HG03175 (cell line): ENCODE measurements around the gene ACER1.

Source experiments
- ATAC-seq: cut with Tn5 transposase; IDR thresholded peaks from one replicate; pipeline ENCODE4 v1.9.1; 2021; ENCODE audit warnings: mild to moderate bottlenecking, moderate library complexity; ENCODE audit not compliant: unreplicated experiment

Gene ACER1

DNA sequence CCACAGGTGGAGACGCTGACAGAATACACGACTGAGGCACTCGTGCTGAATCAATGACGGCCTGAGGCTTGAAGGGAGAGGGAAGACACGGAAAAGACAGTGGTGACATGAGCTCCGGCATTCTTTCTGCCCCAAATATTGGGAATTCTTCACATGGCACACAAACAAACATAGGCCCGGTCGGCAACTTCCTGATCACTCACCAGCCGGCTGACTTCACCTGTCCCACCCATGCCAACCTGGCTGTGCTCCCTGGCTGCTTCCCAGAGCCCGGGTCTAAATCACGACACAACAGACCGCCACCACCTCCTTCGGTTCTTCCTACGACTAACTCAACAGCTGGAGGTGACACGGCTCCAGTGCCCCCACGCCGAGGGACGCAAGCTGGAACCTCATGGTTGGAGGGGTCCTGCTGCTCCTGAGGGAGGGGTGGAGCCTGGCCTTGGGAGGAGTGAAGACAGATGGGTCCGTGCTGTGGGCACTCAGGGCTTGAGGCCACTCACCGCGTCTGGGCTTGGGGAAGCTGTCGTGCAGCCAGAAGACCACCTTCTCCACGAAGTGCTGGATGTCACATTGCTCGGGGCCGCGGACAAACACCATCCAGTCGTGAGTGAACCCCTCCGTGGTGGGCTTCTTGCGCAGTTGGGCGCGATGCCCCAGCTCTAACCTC is 63.2 kb downstream of the ACER1 start:
- ATAC-seq = no peak

DNA sequence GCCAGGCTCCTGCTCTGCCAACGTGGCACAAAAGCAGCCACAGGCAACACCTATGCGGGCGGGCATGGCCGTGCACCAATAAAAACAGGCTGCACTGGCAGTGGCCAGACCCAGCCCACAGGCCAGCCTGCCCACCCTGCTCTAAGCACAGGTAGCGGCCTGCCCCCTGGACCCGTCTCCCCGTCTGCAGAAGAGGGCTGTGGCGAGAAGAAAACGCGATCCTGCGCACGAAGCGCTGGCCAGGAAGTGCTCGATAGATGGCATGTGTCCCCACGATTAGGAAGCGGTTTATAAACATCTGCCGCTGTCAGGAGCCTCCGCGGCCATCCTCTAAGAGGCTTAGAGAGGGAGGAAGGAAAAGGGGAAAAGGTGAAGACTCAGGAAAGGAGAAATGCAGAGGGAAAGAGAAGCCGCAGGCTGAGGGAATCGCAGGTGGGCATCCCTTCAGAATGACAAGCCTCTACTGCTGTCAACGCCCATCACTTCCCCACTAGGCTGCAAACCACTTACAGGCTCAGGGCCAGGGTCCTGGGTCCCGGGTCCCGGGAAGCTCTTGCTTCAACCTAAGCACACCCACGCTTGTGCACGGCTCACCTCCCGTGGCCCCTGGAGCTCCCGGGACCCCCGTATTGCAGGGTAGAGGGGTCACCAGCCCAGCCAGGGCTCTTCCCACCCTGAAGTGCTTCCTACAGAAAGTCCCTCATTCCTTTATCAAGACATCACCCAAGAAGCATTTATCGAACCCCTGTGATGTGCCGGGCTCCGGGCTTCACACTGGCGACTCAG is 64.1 kb downstream of the ACER1 start:
- ATAC-seq = no peak

DNA sequence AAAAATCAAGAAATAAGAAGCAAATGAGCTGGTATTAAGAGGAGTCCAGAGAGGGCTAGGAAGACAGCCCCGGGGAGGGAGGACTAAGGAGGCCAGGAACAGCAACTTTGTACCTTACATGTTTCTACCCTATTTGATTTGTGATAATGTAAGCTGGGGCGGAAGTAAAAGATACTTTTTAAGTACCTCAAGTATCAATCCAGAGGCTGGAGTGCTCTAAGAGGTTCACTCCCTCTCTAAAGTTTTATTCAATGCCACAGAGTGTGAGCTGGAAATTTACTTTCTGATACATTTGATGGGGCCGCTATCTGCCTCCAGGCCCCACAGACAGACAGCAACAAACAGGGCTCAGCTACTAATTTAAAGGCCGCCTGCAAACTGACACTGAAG is 65.0 kb downstream of the ACER1 start:
- ATAC-seq = no peak

DNA sequence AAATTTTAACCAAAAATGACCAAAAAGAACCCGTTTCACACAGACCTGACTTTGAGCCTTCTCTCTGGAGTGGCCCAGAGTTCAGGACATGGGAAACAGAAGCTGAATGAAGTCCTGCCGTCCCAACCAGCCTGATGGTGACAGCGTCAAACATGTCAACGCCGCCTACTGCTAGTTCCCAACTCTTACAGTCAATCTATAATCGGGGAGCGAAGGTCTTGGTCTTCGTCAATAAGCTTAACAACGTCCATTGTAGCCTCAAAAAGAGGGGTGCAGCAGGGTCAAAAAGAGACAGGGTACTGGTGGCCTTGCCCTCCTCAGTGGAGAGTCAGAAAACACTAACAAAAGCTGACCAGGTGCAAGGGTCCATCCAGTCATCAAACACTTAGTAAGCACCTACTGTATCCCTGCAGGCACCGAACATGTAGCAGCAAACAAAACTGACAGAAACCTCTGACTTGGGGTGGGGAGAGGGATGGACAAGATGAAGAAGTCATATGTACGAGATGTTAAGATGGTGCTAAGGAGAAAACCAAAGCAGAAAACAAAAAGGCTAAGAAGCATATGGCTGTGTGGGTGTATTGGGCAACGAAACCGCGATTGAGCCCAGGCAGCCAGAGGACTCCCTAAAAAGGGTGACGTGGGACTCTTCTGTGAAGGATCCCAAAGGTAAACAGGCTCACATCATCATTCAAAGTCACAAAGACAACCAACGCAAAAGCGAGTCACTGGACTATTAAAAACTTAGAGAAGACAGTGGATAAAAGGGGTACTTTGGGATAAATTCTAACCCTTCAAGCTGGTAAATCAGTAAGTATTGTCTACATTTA is 65.6 kb downstream of the ACER1 start:
- no peak for ATAC-seq

DNA sequence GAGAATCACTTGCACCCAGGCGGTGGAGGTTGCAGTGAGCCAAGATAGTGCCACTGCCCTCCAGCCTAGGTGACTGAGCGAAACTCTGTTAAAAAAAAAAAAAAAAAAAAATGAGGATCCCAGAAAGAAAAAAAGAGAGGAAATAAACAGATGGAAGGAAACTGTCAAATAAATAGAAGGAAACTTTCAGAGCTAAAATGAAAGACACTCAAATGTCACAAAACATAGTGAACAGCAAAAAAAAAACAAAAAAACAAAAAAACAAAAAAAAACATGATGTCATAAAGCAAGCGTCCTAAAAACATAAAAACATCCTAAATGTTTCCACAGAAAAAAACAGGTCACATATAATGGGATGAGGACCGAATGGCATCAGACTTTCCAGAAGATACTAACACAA is 68.6 kb downstream of the ACER1 start:
- no peak for ATAC-seq

DNA sequence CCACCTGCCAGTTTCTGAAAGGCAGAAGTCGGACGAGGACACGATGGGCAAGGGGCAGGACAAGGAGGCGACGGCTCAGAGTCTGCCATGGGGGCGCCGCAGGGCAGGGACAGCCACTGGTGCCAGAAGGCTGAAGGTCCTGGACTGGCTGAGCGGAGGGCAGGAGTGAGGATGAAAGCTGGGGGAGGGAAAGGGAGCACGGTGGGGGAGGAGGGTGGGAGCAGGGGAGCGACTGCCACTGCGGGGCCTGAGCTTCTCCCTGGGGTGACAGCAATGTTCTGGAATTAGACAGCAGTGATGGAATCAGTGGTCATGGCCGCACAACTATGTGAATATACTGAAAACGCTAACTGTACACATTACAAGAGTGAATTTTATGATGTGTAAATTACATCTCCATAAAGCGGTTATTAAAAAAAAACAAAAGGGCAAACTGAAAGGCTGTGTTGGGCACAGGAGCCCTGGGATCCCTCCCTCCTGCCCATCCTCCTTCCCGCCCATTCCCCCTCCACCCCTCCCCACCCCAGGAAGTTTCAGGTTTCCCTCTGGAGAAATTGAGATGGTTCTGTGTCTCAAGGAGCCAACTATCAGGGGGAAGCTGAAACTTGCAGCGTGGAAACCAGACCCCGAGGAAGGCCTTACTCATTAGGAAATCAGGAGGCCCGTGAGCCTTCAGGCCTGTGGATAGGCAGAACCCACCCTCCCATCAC is 69.5 kb downstream of the ACER1 start:
- no peak for ATAC-seq

DNA sequence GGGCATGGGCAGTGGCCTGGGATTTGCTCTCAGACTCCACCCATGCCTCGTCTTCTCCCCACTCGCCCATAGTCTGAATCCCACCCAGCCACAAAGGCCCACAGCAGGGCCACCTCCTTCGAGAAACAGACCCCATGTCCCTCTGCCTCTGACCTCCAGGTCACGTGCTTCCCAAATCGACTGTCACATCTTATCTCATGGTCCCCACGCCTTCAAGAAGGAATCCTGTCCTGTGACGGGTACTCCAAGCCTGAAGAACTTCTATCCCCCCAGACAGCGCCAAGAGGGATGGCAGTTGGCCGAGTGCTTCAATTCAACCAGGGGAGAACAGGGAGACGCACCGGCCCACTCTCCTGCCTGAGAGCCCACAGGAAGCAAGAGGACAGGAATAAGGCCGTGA is 70.1 kb downstream of the ACER1 start:
- ATAC-seq = no peak

DNA sequence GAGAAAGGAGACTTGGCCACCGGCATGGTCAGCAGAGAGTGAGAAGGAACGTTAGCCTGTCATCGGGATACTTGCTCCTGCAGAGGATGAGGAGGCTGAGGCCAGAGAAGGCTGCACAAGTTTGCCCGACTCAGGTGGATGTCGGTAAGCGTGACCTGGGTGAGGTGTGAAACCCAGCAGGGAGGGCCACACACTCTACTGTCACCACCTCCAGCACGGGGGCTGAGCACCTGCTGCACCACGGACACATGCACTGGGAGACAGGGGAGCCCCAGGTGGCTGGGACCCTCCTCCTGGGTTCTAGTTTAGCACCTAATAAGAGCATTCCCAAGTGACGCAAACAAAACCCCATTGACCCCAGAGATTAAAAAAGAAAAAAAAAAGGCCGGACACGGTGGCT is 70.9 kb downstream of the ACER1 start:
- no peak for ATAC-seq

DNA sequence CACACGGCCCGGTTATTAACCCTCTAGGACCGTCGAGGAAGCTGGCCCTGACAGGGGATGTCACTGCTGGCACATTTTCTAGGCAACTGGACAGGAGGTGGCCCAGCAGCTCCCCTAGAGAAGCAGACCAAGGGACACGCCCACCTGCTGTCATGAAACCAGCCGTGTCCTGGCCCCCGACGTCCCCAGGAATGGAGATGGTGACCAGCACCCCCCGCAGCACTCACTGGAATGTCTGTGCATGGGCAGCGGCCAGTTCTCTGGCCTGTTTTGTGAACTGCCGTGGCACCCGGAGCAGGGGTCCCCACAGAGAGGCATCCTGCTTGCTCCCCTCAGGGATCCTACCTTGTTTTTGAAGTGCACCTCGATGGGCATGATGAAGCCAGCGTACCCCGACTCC is 71.5 kb downstream of the ACER1 start:
- ATAC-seq = no peak

DNA sequence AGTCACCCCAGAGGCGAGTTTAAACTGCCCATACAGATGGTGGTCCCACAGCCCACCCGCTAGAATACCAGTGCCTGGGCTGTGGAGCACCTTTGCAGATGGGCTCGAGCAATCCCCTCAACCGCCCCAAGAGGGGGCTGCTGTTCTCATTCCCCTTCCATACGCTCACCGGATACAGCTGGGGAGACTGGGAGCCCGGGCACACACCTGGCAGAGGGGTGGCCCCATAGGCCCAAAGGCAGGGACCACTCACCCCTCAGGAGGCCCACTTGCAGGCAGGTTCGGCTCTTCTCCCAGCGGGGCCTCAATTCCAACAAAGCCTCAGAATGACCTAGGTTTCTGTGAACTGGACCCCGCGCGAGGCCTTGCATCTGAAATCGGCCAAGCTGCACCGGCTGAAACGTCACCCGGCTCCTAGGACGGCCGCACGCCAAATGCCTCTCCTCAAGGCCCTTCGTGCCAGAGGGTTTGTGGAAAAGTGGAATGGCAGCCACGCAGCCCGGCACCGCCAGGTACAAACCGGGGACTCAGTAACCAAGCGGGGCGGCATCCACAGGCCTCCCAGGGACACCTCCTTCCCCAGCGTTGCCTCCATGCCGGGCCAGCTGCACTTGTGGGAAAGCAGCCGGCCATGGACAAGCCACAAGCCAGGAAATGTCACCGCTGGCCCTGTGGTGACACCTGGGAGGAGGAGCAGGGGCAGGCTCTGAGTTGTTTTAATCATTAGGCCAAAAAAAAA is 72.3 kb downstream of the ACER1 start:
- no peak for ATAC-seq

DNA sequence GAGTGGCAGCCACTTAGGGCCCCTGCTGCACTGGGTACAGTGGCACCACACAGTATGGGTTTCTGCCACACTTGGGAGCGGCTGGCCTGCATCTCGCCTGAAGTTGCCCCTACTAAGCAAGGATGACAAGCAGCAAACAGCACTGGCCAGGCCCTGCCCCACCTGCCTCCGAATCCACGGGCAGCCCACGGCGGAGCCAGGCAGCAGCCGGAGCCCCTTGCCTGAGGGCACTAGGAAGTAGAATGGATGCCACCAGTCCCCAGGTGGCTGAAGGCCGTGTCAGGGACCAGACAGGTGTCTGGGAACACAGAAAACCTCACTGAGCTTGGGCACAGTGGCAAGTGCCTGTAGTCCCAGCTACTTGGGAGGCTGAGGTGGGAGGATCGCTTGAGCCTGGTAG is 73.0 kb downstream of the ACER1 start:
- no peak for ATAC-seq

DNA sequence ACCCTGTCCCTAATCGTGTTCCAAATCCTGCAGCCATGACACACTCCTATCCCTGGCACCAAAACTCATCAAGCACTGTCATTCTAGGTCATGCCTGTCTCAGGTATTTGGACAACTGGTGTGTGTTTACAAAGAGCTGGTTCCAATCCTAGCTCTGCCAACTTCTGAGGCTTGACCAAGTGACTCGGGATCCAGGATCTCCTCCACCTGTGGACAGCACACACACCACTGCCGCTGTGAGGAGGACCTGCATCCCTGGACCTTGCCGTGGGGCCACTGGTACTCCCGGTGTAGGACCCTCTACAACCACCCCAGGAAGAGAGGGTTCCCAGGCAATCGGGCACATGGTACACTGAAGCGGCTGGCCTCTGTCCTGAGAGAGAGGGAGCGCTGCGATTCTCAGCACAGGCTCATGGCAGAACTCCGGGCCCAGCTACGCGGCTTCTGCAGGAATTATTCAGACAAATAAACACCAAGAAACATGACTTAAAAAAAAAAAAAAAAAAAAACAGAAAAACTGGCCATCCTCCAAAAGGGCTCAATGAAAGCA is 74.0 kb downstream of the ACER1 start:
- no peak for ATAC-seq

DNA sequence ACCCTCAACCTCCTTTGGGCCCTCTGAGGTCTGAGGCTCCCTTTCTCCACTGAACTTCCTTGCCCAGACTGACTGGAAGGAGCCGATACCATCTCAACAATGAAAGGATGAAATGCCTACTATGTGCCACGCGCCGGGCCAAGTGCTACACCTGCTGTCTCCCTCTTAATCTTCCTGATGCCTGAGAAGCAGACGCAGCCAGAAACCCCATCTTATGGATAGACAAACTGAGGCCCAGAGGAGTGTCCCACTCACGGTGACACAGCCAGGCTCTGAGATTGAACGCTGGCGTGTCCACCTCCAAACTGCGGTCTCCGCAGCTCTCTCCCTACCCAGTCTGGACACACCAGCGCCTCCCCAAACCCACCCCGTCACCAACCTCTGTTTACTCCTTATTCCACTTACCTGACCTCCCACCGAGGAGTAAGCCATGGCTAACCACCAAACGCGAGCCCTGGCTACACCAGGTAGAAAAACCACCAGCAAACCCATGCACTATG is 74.5 kb downstream of the ACER1 start:
- no peak for ATAC-seq
